OCI-M1 (cell line): ENCODE data around the gene CPT1B.
"Not testable (repeated sequence)": the region's sequence is repeated elsewhere in the genome, so short reads cannot be mapped to it uniquely, and the experiment has no call there.

Source experiments
- DNase-seq: peaks from one replicate; lab custom pipeline; 2025; lab: John Stamatoyannopoulos, UW

The CPT1B gene

GRCh38 chr22:50609599-50609998, 31.4 kb upstream of the CPT1B start:
- no peak for DNase-seq

DNA sequence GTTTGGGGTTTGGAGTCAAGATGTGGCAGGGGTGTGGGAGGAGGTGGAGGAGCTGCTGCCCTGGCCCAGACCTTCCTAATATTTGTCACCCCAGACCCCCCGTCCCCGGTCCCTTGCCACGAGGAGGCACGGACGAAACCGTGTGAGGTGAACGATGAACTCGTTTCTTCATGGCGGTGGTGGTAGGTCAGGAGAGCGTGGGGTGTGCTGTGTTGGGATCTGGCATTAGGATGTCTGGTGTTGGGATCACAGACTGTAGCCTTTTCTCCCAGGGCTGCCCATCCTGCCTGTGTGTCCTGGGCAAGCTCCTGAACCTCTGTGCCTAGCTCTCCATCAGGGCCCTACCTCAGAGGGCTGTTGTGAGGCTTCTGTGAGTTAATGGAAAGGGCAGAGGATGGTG, 30.8 kb upstream of the CPT1B start:
- no peak for DNase-seq

GRCh38 chr22:50608058-50608840, 30.0 kb upstream of the CPT1B start:
- not testable (repeated sequence) for DNase-seq

DNA sequence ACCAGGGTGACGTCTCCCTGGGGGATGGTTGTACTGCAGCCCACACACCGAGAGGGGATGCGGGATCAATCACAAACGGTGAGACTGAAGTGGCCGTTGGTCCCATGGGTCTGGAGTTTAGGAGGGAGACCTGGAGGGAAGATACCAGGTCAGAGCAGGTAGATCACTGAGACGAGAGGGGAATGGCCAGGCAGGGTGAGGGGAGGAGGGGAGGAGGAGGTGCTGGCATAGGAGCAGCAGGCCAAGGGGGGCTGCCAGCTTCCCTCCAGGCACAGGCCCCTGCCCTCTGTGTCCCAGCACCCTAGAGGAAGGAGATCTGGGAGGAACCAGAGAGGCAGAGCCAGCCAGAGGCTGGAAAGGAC, 29.4 kb upstream of the CPT1B start:
- DNase-seq: no peak

DNA sequence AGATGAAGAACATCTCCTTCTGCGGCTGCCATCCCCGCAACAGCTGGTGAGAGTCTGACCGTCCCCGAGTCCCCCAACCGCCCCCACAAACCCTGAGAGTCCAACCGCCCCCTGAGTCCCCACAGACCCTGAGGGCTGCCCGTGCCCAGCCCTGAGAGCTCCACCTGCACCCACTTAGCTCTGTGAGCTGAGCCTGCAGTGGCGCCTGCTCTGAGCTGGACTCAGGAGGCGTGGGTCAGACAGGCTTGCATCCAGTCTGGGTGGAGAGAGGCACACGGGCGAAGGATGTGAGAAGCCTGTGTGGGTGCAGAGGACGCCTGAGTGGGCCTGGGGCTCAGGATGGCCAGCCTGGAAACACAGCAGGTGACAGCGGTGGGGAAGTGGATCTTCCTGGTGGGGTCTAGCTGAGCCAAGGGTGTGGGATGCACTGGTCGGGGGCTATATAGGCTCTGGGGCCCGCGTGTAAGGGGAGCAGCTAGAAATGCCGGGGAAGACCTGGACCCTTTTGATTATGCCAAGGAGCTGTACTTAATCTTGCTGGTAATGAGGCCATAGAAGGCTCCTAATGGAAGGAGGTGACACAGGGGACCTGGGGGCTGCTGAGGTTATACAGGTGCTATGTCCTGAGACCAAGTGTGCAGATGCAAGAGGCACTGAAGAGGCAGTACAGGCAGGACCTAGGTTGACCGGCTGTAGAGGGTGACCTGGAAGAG, 28.9 kb upstream of the CPT1B start:
- no peak for DNase-seq

DNA sequence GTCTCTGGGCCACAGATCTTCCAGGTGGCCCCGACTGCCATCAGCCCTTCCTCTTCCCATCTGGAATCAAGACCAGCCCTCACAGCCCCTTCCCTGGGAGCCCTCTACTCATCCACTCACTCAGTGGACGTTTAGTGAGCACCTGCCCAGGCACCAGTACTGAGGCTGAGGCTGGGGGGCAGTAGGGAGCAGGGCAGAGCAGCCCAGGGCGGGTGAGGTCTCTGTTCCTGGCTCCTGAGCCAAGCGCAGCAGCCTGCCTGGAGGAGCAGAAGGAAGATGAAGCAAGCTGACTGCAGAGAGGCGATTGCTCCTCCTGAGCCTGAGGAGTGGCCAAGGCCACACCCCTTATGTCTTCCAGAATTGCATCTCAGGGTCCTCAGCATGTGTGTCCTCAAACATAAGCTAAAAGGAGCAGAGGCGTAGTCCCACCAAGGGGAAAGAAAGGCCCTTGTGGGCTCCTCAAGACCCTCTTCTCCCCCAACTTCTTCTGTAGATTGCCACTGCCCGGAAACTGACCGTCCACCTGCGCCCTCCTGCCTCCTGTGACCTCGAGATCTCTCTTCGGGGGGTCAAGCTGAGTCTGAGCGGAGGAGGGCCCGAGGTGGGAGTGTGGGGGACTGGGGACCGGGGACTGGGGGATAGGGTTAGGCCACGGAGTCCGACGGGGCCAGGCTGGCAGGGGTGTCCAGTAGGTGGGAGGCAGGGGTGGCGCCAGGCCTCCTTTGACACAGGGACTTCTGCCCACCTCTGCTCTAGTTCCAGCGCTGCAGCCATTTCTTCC, 28.1 kb upstream of the CPT1B start:
- DNase-seq: peak; percentile 8

DNA sequence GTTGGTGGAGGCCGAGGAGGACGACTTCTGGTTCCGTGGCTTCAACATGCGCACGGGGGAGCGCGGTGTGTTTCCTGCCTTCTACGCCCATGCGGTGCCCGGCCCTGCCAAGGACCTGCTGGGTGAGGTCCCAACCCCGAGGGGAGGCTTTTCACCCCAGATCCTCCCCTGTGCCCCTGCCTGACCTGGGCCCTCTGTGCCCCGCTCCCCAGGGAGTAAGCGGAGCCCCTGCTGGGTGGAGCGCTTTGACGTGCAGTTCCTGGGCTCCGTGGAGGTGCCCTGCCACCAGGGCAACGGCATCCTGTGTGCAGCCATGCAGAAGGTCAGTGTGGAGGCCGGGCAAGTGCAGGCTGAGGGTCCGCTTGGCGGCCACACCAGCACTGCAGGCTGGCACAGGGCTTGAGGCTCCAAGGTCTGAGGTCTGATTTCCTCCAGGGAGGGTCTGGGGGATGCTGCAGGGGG, 27.4 kb upstream of the CPT1B start:
- no peak for DNase-seq

GRCh38 chr22:50605002-50605612, 26.9 kb upstream of the CPT1B start:
- DNase-seq: no peak

GRCh38 chr22:50604256-50605001, 26.2 kb upstream of the CPT1B start:
- DNase-seq: no peak

- no peak for DNase-seq
Observed at GRCh38 chr22:50603511-50604255, 25.5 kb upstream of the CPT1B start.

DNA sequence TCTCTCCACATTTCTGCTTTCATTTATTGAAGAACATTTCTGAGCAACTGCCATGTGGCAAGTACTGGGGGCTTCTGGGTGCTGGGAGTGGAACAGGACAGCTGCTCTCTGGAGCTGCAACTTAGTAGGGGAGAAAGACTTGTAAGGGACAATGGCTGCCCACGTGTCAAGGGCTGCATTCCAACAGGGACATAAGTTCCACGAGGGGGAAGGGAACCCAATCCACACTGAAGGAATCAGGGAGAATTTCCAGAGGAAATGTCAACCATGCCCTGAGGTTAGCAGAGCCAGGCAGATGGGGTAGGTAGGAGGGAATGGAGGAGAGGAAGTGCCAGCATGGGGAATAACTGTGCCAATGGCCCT, 24.1 kb upstream of the CPT1B start:
- no peak for DNase-seq

DNA sequence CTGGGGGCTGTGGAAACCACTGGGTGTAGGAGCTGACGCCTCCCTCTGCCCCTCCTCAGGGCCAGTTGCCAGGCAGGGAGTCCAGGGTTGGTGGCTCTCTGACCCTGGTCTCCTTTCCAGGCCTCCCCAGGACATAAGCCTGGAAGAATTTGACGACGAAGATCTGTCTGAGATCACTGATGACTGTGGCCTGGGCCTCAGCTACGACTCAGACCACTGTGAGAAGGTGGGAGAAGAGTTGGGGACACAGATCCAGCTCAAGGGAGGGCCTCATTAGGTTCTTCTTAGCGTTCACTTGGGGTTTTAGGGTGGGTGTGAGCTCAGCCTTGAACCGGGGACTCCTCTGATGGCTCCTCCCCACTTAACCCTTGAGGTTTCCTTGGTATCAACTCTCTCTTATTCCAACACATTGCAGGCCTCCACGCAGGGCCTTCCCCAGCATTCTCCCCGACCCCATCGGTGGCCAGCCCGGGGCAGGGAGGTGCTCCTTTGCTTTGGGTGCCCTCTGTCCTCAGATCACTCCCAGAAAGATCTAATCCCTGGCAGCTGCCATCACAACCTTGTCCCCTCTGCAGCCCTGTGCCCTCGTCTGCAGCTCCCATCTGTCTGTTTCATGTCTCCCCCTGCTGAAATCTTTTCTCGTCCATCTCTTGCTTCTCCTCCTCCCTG, 23.6 kb upstream of the CPT1B start:
- DNase-seq: no peak

GRCh38 chr22:50600967-50601668, 22.9 kb upstream of the CPT1B start:
- DNase-seq: no peak

GRCh38 chr22:50600538-50600937, 22.3 kb upstream of the CPT1B start, which contains the start of gene MAPK8IP2:
Gene MAPK8IP2 (plus strand): TSS chr22:50600793. CDS start chr22:50600819, 26 bp downstream.
- DNase-seq: no peak

DNA sequence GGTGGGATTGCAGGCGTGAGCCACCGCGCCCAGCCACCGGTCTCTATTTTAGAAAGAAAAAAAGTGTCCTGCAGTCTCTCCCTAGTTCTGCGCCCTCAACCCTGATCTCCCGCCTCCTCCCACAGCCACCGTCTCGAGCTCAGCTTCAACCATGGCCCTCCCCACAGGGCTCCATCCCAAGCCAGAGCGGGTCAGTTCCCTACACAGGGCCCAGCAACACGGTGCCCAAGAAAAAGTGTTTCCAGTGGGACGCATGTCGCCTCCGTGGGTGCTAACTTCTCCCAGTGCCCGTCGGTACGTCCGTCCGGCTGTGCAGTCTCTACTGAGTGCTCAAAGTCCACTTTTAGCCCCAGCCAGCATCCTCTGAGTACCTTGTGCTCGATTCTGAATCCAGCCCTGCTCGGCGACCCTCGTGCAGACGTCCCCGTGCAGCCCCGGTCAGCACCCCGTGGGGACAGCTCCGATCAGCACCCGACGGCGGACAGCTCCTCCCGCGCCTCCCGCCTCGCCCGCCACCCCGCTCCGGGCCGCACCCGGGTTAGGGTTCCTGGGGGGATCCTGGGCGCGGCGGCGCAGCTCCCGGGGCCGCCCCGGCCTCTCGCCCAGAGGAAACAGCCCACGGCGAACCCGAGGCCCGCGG, 21.7 kb upstream of the CPT1B start:
- peak; percentile 61 for DNase-seq

DNA sequence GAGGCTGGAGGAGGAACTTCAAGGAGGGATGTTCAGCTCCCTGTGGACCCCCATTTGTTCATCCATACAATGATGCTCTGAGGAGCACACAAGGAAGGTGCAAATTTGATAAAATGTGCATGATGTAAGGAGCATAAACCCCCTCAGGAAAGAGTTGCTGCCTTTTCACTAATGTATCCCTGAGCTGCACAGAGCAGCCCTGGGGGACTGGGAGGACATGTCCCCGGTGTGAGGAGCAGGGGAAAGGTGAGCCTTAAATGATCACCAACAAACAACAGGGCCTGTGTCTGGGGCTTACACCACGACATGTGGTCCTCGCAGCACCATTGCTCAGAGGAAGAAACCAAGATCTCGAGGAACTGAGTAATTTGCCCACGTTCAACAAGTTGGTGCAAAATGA, 18.9 kb upstream of the CPT1B start:
- DNase-seq: no peak

DNA sequence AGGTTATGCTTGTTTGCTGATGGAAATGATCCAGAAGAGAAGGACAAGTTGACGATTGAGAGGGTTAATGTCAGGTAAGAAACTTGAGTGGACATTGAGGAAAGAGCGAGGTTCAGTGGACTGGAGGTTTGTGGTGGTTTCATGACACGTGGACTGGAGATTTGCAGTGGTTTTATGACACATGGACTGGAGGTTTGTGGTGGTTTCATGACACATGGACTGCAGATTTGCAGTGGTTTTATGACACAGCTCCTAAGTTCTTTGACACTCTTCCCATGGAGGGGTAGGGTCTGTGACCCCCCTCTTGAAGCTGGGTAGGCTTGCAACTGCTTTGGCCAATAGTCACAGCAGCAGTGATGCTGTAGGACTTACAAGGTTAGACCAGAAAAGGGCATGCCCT, 17.0 kb upstream of the CPT1B start:
- no peak for DNase-seq

DNA sequence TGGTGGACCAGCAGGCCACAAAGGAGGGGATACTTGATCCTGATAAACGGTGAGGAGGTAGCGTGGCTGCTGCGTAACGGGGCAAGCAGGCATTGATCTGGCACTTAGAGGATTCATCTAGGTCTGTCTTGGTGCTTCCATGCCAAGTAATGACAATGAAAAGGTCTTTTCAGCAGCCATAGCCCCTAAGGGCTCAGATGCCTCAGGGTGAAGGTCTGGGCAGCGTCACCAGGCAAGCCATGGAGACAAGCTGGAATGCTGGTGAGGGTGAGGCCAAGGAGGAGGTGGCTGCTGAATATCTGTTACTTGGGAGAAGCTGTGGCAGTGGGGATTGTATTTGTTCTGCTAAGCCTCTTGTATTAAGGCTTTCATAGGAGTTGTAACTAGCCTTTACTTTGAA, 9.2 kb upstream of the CPT1B start:
- no peak for DNase-seq

- DNase-seq: no peak
Observed at GRCh38 chr22:50586416-50586815, 8.2 kb upstream of the CPT1B start.
